GM10266 (cell line): Measurements from ENCODE around the gene GARIN5A.

ENCODE experiments used
- DNase-seq: peaks from one replicate; pipeline ENCODE4 v3.0.0; 2012; ENCODE audit errors: extremely low spot score
- CTCF ChIP-seq: IDR thresholded peaks from 2 replicates; pipeline ENCODE4 v1.5.1; 2012; ENCODE audit warnings: mild to moderate bottlenecking, low read depth; ENCODE audit not compliant: control insufficient read depth, insufficient read depth; ENCODE audit errors: missing control alignments

Gene GARIN5A

GRCh38 chr19:50425581-50425980 lies 51.1 kb downstream of the GARIN5A start:
- DNase-seq, result no peak
- TF ChIP-seq CTCF, result no peak

DNA sequence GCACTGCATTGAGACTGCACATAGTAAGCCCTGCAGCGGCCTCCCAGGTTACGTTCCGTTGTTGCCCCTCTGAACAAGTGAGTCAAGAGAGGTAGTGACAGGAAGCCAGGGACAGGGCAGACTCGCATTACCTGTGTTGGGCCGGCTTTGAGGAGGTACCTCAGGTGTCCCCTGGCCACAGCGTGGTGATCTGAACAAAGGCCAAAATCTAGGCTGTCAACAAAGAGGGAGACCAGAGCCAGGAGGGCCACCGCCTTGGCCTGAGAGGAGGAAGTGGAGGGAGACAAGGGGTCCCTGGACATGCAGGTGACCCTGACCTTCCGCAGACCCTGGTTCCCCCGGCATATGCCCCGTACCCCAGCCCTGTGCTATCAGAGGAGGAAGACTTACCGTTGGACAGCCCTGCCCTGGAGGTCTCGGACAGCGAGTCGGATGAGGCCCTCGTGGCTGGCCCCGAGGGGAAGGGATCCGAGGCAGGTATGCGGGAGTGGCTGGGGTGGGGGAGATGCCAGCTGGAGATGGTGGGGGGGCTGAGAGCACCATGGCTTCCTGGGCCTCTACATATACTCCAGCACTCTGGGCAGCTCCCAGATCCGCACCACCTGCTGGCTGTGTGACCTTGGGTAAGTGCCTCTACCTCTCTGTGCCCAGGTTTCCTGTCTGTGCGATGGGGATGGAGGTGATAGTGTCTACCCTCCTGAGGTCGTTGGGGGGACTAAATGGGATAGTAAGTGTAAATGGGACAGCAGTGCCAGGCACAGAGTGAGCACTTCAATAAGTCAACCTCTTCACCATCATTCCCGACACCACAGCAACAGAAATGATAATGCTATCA lies 53.2 kb downstream of the GARIN5A start:
- DNase-seq, result no peak
- no peak for TF ChIP-seq CTCF

DNA sequence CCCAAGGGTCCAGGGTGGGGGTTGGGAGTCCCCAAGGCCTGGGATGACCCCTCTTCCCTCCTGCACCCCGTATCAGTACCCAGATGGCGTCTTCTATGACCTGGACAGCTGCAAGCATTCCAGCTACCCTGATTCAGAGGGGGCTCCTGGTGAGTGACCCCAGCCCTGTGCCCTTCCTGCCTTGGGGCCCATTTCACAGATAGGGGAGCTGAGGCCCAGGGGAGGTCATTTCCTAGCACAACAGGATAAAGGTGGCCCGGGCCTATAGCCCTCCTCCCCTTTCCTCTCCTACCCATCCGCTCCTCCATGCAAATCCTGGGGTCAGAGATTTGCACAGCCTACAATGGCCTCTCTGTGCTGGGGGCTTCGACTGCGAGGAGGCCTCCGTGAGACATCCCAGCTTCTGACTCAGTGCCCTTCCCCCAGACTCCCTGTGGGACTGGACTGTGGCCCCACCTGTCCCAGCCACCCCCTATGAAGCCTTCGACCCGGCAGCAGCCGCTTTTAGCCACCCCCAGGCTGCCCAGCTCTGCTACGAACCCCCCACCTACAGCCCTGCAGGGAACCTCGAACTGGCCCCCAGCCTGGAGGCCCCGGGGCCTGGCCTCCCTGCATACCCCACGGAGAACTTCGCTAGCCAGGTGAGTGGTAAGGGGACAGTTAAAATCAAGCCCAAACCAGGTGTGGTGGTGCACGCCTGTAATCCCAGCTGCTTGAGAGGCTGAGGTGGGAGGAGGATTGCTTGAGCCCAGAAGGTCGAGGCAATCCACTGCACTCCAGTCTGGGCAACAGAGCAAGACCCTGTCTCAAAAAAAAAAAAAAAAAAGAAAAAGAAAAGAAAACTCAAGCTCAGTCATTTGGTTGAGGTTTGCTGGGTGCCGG lies 54.0 kb downstream of the GARIN5A start:
- no peak for DNase-seq
- TF ChIP-seq CTCF, result no peak

GRCh38 chr19:50420808-50421207 lies 55.8 kb downstream of the GARIN5A start:
- TF ChIP-seq CTCF, result no peak
- no peak for DNase-seq

DNA sequence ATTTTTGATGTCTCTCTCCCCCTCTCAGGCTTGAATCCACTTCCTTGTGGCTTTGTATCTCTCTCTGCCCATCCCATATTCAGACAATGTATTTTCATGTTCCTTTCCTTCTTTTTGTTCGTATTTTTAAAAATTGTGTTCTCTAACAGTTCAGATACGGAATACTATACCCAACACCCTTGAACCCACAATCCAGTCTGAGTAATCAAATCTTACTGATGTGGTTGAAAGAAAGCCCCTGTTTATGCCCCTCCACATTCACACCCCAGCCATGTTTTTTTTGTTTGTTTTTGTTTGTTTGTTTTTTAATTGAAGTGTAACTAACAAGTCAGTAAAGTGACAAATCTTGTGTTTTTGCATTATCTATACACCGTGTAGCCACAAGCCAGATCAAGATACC lies 56.5 kb downstream of the GARIN5A start:
- no peak for DNase-seq
- no peak for TF ChIP-seq CTCF

GRCh38 chr19:50419580-50420035 lies 57.0 kb downstream of the GARIN5A start:
- no peak for DNase-seq
- no peak for TF ChIP-seq CTCF
